ENCODE data around the gene SAT1. TPM values are rescaled to one million over a fixed set of nuclear protein-coding genes. Genes with fewer than 3 reads are reported as not detected.

Gene SAT1
- 110 and 168 TPM in 2 replicates for total RNA-seq

DNA sequence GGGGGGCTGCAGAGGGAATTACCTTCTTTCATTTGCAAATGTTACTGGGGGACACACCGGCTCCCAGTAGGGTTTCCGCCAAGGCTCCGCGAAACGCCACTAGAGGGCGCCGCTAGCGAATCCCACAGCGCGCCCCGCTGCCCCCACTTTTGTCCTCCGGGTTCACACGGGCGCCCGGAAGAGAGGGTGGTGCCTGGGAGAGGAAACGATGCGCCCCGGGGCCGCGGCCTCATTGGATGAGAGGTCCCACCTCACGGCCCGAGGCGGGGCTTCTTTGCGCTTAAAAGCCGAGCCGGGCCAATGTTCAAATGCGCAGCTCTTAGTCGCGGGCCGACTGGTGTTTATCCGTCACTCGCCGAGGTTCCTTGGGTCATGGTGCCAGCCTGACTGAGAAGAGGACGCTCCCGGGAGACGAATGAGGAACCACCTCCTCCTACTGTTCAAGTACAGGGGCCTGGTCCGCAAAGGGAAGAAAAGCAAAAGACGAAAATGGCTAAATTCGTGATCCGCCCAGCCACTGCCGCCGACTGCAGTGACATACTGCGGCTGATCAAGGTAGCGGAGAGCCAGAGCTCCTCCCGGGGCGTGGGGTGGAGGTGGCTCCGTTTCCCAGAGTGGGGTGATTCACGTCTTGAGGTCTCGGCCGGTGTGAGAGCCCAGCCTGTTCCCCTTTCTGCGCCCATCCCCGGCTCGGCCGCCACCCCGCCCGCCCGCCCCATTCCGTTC is at the start of gene SAT1:
Gene SAT1 (plus strand): TSS at position 311 of the 726 bp plus-strand sequence. CDS start 179 bp downstream, at position 490.

DNA sequence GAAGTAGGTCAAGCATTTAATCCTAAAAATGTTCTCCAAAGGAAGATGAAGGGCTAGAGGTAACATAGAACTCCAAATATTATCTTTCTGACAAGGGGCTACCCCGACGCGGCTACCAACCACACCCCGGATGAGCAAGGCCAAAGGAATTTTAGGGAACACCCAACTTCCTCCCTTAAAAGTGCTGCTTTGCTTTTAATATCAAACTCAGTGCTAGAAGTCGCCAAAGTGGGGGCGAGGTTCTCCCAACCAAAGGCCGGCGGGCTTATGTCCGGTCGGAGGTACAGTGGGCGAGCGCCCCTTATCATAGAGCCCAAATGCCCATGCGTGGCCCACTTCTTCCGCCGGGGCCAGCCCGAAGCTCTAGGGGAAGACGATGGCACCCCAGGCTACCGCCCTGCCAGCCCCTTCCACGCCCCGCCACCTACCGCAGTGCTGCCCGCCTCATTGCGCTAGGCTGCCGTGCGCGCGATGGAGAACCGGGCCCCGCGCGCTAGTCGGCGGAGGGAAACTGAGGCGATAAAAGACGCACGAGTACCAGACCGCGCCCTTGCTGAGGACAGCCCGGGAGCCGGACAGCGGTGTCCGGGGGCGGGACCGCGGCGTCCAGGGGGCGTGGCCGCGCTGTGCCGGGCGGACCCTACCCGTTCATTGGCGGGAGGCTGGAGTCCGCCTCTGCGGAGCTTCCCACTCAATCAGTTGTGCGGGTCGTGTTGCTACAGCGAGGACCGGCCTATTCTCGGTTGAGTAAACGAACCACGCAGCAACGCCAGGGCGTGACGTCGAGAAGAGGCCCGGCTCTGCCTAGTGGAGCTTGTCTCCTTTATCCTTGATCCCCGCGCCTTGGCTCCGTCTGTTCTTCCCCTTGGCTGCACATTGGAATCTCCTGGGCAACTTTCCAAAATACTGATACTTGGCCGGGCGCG is 40.0 kb upstream of the SAT1 start, which contains the start of gene ACOT9:
Gene ACOT9 (minus strand): TSS at position 580 of the 926 bp plus-strand sequence. CDS start 132 bp downstream, at position 448.

Small RNA genes lying within 50 kb of the gene (small RNA-seq; reads per million reads assigned to genes)
- not detected for gene RF00019

Other genes starting within 250 kb of the SAT1 start
- 200 and 228 TPM in 2 replicates for gene PRDX4, start 115.7 kb upstream of the SAT1 start, total RNA-seq
- gene ACOT9, start 39.9 kb upstream of the SAT1 start, total RNA-seq: 67.7 and 71.1 TPM in 2 replicates
- 6.7 and 11.9 TPM in 2 replicates for gene APOO, start 124.8 kb downstream of the SAT1 start, total RNA-seq
- 0.11 and 0.39 TPM in 2 replicates for gene CXorf58, start 124.8 kb downstream of the SAT1 start, total RNA-seq
- 9.1 and 12.2 TPM in 2 replicates for gene KLHL15, start 244.0 kb downstream of the SAT1 start, total RNA-seq

Measured in placental epithelial cell (primary cell).